ENCODE measurements around the gene INPP5A. TPM values are rescaled to one million over a fixed set of nuclear protein-coding genes. Genes with fewer than 3 reads are reported as not detected.

INPP5A gene
- total and polyA plus RNA-seq, 2 experiments from 2014 or later = 41.2 to 53.6 TPM

- Histone ChIP-seq H3K27me3 (no peaks in the 10 kb centered on the region), H3K9me2 (replicated peaks; ENCODE audit: insufficient read depth) (no peaks in the 10 kb centered on the region), H3K36me3 (replicated peaks; ENCODE audit: insufficient read depth, low read depth) (no peaks in the 10 kb centered on the region), H3K27ac (no peak overlapping the region), H3K9me3 (ENCODE audit: low read depth) (no peaks in the 10 kb centered on the region), H3K4me1 (ENCODE audit: insufficient read depth) (peaks cover 30% of the 10 kb centered on the region), H3K4me3 (no peak overlapping the region), H4K20me1 (ENCODE audit: insufficient read depth, poor library complexity, severe bottlenecking) (no peaks in the 10 kb centered on the region), H3K79me2 (peaks cover 51% of the 10 kb centered on the region), H3K4me2 (no peak overlapping the region), H2AFZ (no peak overlapping the region)
- TF ChIP-seq EZH2phosphoT487 (IDR thresholded peaks at IDR 0.05; ENCODE audit: low read depth, severe bottlenecking, unreplicated experiment) = no peak
- no peak for TF ChIP-seq EZH2 (IDR thresholded peaks at IDR 0.05; ENCODE audit: borderline replicate concordance)
- no peak for TF ChIP-seq CTCF (IDR thresholded peaks at IDR 0.05; ENCODE audit: poor library complexity)
- WGBS (ENCODE audit: low lambda C conversion rate, missing lambda C conversion rate) = 91% methylated on average over 19 of the region's 19 CpGs
- DNase-seq (ENCODE audit: low spot score) = no peak
These were observed 95.5 kb downstream of the INPP5A start for GRCh38 chr10:132632851-132633684.

- H3K9me2 ChIP-seq (replicated peaks; ENCODE audit: insufficient read depth) = no peaks in the 10 kb centered on the region
- H3K4me2 ChIP-seq = no peak overlapping the region
- no peaks in the 10 kb centered on the region for H4K20me1 ChIP-seq (ENCODE audit: insufficient read depth, poor library complexity, severe bottlenecking)
- peaks cover 58% of the 10 kb centered on the region for H3K79me2 ChIP-seq
- H3K36me3 ChIP-seq (replicated peaks; ENCODE audit: insufficient read depth, low read depth) = no peaks in the 10 kb centered on the region
- H3K4me1 ChIP-seq (ENCODE audit: insufficient read depth) = peaks cover 17% of the 10 kb centered on the region
- H3K27ac ChIP-seq = no peak overlapping the region
- H3K27me3 ChIP-seq = no peaks in the 10 kb centered on the region
- no peak overlapping the region for H2AFZ ChIP-seq
- H3K4me3 ChIP-seq = no peak overlapping the region
- 88% methylated on average over 20 of the region's 22 CpGs for WGBS (ENCODE audit: low lambda C conversion rate, missing lambda C conversion rate)
- DNase-seq (ENCODE audit: low spot score) = no peak
- no peaks in the 10 kb centered on the region for H3K9me3 ChIP-seq (ENCODE audit: low read depth)
- TF ChIP-seq EZH2phosphoT487 (IDR thresholded peaks at IDR 0.05; ENCODE audit: low read depth, severe bottlenecking, unreplicated experiment) (no peak), EZH2 (IDR thresholded peaks at IDR 0.05; ENCODE audit: borderline replicate concordance) (no peak)
These were observed 96.8 kb downstream of the INPP5A start for GRCh38 chr10:132634241-132634946.

GRCh38 chr10:132634947-132635271, 97.3 kb downstream of the INPP5A start:
- TF ChIP-seq CTCF (IDR thresholded peaks at IDR 0.05; ENCODE audit: poor library complexity) (no peak), EZH2phosphoT487 (IDR thresholded peaks at IDR 0.05; ENCODE audit: low read depth, severe bottlenecking, unreplicated experiment) (no peak), EZH2 (IDR thresholded peaks at IDR 0.05; ENCODE audit: borderline replicate concordance) (no peak)
- Histone ChIP-seq H3K79me2 (peaks cover 60% of the 10 kb centered on the region), H3K9me2 (replicated peaks; ENCODE audit: insufficient read depth) (no peaks in the 10 kb centered on the region), H3K4me2 (no peak overlapping the region), H4K20me1 (ENCODE audit: insufficient read depth, poor library complexity, severe bottlenecking) (peaks cover 2% of the 10 kb centered on the region), H2AFZ (no peak overlapping the region), H3K27ac (no peak overlapping the region), H3K4me3 (no peak overlapping the region), H3K9me3 (ENCODE audit: low read depth) (no peaks in the 10 kb centered on the region), H3K4me1 (ENCODE audit: insufficient read depth) (peaks cover 15% of the 10 kb centered on the region), H3K27me3 (no peaks in the 10 kb centered on the region), H3K36me3 (replicated peaks; ENCODE audit: insufficient read depth, low read depth) (no peaks in the 10 kb centered on the region)
- DNase-seq (ENCODE audit: low spot score) = no peak
- 94% methylated on average over 4 of the region's 4 CpGs for WGBS (ENCODE audit: low lambda C conversion rate, missing lambda C conversion rate)

GRCh38 chr10:132636358-132636757, 98.8 kb downstream of the INPP5A start:
- no peak overlapping the region for H3K27ac ChIP-seq
- no peaks in the 10 kb centered on the region for H3K36me3 ChIP-seq (replicated peaks; ENCODE audit: insufficient read depth, low read depth)
- H3K9me2 ChIP-seq (replicated peaks; ENCODE audit: insufficient read depth) = no peaks in the 10 kb centered on the region
- H3K4me2 ChIP-seq = no peak overlapping the region
- H3K79me2 ChIP-seq = peaks cover 68% of the 10 kb centered on the region
- no peaks in the 10 kb centered on the region for H3K9me3 ChIP-seq (ENCODE audit: low read depth)
- H4K20me1 ChIP-seq (ENCODE audit: insufficient read depth, poor library complexity, severe bottlenecking) = peaks cover 5% of the 10 kb centered on the region
- TF ChIP-seq EZH2phosphoT487 (IDR thresholded peaks at IDR 0.05; ENCODE audit: low read depth, severe bottlenecking, unreplicated experiment) (no peak), CTCF (IDR thresholded peaks at IDR 0.05; ENCODE audit: poor library complexity) (no peak), EZH2 (IDR thresholded peaks at IDR 0.05; ENCODE audit: borderline replicate concordance) (no peak)
- H3K27me3 ChIP-seq = no peaks in the 10 kb centered on the region
- no peak for DNase-seq (ENCODE audit: low spot score)
- H3K4me3 ChIP-seq = no peak overlapping the region
- peaks cover 12% of the 10 kb centered on the region for H3K4me1 ChIP-seq (ENCODE audit: insufficient read depth)
- H2AFZ ChIP-seq = no peak overlapping the region
- WGBS (ENCODE audit: low lambda C conversion rate, missing lambda C conversion rate) = 96% methylated on average over 9 of the region's 9 CpGs
